Ramos (cell line): ENCODE data around the gene OR2J2.
"Not testable (repeated sequence)": the region's sequence is repeated elsewhere in the genome, so short reads cannot be mapped to it uniquely, and the experiment has no call there.

Experiments used
- in situ Hi-C: fragments of 300-500 bp; cut with MboI; formaldehyde crosslinking; loops from one replicate; pipeline ENCODE4 v1.14.3; 2022; ENCODE audit warnings: low sequenced_read_pairs; ENCODE audit not compliant: unreplicated experiment

Gene OR2J2

DNA sequence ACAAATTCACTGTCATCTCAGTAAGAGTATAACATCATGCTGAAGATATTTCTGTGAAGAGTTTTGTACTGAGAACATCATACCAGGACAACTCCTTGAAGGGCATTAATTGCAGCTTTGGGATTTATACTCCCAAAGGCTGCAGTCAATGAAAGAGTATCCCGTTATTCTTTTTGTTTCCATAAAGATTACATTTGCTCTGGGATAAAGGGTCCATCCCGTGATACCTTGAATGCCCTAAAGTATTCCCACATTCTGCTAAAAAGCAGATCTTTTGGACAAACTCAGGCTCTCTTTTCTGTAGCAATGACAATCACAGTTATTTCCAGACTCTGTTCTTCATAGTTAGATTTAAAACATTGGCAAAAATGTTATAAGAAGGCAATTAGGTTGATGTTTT is at the start of gene OR2J2:
TSS of gene OR2J2 (plus strand) at position 301 of the 400 bp plus-strand sequence. CDS start 2,729 bp downstream, outside the sequence.
- in situ Hi-C loops = not testable (repeated sequence)

DNA sequence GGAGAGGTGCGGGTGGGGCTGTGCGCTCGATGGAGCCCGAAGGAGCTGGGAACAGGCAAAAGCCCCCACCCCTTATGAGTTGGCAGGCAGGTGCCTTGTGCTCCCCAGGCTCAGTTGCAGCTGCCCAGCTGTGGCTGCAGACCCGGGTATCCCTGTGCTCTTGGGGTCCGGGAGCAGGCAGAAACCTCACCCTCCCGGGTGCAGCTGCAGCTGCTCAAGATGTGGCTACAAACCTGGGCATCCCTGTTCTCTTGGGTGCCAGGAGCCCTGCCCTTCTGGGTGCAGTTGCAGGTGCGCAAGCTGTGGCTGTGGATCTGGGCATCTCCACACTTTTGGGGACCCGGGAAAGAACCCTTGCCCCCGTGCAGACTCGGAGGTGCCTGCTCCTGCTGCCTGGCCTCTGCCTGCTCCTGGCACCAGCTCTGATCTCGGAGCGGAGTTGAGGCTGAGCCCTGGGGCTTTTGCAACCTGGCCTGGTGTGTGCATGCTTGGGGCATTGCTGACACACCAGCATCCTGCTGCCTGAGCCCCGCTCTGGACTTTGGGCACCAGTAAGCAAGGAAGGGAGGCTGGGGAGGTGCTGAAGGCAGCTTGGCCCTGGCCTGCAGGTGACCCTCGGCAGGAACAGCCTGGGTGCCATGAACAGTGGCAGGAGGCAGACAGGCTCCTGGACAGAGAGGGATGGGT is 41.2 kb upstream of the OR2J2 start:
- in situ Hi-C loops = no loop called here

DNA sequence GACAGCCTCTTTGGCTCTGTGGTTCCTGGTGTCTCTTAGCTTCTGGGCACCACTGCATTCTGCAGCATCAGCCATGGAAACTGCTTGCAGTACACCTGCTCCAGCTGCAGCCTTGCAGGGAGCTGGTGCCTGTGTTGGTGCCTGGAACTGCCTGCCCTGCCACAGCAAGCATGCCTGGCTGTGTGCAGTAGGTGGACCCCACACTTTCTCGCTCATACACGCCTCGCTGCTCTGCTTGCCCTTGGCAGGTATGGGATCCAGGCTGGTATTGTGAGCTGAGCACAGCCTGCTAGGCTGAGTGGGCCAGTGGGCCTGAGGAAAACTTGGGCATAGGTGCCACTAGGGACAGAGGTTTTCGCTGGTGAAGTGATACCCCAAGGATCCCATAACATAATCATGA is 40.1 kb upstream of the OR2J2 start:
- in situ Hi-C loops = no loop called here

DNA sequence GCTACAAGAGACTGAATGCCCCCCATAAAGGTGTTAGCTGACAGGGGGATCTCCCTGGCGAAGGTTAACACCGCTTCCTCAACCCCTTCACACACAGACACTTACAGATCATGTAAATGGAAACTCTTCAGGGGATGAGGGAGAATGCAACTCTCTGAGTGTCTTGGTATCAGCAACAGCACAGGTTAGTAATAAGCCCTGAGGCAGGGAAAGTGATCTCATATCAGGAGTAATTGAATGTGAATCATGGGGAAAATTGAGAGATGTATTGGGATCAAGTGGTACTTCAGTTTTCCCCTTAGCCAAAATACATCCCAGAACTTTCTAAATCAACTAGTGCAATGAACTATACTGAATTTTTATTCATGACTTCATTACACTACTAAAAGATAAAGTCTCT is 39.0 kb upstream of the OR2J2 start:
- in situ Hi-C loops = no loop called here

DNA sequence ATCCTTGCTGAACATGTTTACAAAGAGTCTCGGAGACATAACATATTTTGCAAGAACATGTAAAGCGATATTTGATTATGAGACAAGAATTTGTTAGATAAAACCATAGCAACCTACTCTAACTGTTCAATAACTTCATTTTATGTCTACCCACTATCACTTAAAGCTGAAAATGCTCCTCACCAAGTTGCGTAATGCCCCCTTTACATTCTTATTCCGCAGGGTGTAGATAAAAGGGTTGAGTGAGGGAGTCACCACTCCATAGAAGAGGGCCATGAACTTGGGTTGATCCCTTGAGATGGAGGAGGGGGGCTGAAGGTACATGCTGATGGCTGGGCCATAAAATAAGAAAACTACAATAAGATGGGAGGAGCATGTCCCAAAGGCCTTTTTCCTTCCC is 33.0 kb upstream of the OR2J2 start:
- in situ Hi-C loops = no loop called here

DNA sequence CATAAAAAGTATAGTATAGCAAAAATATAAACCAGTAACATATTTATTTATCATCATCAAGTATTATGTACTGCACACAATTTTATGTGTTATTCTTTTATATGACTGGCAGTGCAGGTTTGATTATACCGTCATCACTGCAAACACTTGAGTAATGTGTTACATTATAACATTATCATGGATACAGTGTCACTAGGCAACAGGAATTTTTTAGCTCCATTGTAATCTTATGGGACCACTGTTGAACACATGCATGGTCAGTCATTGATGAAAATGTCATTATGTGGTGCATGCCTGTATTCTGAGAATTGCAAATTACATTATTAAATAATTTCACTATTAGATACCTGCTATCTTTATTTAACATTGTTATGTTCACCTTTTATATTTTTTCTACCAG is 29.1 kb upstream of the OR2J2 start:
- in situ Hi-C loops = no loop called here

DNA sequence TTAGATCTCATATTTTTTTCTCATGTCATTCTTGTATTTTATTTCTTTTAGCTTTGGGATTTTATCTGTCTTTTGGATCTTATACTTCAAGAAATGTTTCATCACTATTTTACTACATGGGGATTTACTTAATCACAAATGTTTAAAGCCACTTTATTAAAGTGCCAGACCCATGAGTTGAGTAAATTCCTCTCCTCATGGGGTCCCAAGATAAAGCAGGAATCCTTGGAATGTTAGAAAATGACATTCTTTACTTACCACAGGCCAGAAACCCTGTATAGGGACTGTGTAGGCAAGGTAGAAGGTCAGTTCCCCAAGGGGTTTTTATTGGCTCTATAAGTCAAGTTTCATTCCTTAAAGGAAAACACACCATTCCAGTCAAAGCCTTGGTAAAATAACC is 28.4 kb upstream of the OR2J2 start:
- in situ Hi-C loops = no loop called here

DNA sequence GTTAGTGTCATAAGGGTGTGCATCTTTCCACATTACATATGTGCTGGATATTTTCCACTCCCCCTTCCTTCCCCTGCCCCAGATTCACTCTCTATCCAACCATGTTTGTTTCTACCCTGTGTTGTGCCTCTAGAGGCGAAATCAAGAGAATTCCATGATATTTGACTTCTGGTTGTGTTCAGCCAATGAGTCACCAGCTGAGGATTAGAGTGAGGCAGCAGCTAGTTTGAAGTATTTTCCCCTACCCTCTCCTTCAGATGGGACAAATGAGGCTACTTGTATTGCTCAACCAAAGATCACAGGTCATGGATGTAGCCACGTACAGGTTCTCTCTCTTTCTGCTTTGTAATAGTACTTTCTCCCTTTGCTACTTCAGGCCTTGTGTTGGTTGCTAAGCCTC is 24.5 kb upstream of the OR2J2 start:
- in situ Hi-C loops = no loop called here

DNA sequence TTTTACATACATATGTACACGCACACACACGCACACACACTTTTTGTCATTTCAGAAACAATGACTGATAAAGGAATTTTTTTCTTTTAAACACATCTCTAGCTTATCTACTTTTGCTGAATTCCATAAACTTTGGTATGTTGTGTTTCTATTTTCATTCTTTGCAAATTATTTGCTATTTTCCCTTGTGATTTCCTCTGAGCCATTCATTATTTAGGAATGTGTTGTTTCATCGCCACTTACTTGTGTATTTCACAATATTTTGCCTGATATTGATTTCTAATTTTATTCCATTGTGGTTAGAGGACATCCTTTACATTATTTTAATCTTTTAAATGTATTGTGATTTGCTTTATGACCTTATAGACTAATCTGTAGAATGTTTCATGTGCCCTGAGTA is 23.6 kb upstream of the OR2J2 start:
- in situ Hi-C loops = no loop called here

DNA sequence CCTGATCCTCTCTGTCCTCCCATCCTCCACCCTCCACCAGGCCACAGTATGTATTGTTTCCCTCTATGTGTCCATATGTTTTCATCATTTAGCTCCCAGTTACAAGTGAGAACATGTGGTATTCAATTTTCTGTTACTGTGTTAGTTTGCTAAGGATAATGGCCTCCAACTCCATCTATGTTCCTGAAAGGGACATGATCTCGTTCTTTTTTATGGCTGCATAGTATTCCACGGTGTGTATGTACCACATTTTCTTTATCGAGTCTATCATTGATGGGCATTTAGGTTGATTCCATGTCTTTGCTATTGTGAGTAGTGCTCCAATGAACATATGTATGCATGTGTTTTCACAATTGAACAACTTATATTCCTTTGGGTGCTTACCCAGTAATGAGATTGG is 21.3 kb upstream of the OR2J2 start:
- in situ Hi-C loops = not testable (repeated sequence)

DNA sequence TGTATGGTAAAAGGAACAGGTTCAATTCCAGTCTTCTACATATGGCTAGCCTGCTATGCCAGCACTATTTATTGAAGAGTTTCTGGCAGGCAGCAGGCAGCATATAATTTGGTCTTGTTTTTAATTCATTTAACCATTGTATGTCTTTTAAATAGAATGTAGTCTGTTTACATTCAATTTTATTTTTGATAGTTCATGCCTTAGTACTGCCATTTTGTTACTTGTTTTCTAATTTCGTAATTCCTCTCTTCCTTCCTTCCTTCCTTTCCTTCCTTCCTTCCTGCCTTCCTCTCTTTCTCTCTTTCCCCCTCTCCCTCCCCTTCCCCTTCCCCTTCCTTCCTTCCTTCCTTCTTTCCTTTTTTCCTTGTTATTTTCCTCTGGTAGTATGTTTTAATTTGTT is 17.6 kb upstream of the OR2J2 start:
- in situ Hi-C loops = no loop called here

DNA sequence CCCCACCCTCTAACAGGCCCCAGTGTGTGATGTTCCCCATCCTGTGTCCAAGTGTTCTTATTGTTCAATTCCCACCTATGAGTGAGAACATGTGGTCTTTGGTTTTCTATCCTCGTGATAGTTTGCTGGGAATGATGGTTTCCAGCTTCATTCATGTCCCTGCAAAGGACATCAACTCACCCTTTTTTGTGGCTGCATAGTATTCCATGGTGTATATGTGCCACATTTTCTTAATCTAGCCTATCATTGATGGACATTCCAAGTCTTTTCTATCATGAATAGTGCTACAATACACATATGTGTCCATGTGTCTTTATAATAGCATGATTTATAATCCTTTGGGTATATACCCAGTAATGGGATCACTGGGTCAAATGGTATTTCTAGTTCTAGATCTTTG is 15.5 kb upstream of the OR2J2 start:
- in situ Hi-C loops = not testable (repeated sequence)

DNA sequence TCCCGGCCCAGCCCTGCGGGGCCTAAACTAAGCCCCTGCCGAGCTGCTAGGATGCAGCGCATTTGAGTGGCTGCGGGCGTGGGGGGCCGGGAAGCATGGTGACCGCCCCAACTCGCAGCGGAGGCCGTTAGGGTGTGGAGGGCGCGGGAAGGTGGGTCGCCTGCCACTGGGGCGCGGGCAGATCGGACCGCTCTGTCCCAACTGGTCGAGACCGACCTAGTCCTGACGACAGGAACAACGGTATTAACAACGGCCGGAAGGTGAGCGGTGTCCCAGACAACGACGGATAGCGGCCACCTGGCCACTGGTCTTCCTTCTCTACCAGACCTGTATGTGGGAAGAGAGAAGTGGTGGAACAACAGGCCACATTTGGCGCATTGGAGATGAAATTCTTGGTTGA is 10.8 kb upstream of the OR2J2 start:
- in situ Hi-C loops = not testable (repeated sequence)

DNA sequence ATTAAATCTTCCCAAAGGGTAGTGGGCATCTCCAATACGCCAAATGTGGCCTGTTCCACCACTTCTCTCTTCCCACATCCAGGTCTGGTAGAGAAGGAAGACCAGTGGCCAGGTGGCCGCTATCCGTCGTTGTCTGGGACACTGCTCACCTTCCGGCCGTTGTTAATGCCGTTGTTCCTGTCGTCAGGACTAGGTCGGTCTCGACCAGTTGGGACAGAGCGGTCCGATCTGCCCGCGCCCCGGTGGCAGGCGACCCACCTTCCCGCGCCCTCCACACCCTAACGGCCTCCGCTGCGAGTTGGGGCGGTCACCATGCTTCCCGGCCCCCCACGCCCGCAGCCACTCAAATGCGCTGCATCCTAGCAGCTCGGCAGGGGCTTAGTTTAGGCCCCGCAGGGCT is 5.1 kb upstream of the OR2J2 start:
- in situ Hi-C loops = not testable (repeated sequence)

DNA sequence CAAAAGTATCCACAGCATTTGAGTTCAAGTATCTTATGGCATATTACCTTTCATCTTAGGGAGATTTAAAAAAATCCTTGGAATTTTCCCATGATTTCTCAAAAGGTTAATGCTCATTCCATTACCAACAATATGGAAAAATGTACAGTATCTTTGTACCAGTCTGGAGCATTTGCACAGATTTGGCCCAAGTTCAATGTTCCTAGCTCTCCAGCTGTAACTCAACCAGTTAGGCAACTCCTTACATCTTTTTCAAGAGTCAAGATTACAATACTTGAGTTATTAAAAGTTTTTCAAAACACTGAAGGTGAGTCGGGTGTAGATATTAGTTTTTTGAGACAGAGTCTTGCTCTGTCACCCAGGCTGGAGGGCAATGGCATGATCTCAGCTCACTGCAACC is 1.0 kb downstream of the OR2J2 start:
- in situ Hi-C loops = no loop called here

DNA sequence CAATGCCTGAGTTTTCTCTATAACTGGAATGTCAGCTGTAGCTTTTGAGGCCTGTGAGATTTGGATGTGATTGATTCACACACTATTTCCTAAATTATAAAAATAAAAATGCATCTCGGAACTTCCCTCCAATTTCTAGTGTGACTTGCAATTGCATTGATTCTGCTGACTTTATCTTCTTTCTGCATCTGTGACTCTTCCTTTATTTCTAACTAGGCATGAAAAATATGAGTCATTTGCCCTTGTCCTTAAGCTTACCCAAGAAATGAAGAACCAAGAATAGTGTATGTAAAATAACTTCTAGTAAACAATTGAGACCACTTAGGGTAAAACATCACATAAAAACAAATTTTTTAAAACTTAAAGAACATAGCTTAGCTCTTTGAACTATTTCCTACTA is 12.9 kb downstream of the OR2J2 start:
- in situ Hi-C loops = no loop called here

DNA sequence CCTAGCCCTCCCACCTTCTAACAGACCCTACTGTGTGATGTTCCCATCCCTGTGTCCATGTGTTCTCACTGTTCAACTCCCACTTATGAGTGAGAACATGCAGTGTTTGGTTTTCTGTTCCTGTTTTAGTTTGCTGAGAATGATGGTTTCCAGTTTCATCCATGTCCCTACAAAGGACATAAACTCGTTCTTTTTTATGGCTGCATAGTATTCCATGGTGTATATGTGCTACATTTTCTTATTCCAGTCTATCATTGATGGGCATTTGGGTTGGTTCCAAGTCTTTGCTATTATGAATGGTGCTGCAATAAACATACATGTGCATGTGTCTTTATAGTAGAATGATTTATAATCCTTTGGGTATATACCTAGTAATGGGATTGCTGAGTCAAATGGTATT is 18.0 kb downstream of the OR2J2 start:
- in situ Hi-C loops = not testable (repeated sequence)

DNA sequence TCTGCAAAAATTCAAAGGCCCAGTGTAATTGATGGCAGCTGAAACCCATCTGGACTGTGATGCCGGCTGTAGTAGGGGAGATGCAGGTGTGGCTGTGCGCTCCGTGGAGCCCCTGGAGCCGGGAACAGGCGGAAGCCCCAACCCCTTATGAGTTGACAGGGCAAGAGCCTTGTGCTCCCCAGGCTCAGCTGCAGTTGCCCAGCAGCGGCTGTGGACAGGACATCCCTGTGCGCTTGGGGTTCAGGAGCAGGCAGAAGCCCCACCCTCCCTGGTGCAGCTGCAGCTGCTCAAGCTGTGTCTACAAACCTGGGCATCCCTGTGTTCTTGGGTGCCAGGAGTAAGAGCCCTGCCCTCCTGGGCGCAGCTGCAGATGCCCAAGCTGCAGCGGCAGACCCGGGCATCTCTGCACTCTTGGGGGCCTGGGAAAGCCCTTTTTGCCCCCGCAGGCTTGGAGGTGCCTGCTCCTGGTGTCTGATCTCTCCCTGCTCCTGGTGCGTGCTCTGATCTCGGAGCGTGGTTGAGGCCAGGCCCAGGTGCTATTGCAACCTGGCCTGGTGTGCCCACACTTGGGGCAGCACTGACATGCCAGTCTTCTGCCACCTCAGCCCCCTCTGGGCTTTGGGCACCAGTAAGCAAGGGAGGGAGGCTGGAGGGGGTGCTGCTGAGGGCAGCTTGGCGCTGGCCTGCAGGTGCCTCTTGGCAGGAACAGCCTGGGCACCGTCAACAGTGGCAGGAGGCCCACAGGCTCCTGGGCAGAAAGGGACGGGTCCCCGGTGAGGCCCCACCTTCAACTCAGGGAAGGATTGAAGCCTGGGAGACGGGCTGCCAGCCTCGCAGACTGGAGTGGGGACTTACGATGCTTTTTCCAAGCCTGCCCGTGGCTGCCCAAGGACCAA is 30.3 kb downstream of the OR2J2 start:
- in situ Hi-C loops = no loop called here

DNA sequence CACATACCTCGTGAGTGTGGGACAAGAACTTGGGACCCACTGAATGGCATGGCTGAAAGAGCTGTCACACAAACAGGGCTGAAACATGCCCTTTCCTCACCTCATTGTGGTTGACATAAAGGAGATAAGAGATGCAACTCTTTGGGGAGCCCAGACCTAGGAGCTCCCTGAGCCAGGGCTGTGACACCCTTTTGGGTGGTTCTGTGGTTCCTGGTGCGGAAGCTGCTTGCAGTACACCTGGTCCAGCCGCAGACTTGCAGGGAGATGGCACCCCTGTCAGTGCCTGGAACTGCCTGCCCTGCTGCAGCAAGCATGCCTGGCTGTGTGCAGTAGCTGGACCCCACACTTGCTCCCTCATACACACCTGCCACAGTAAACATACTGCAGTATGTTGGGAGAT is 31.3 kb downstream of the OR2J2 start:
- in situ Hi-C loops = no loop called here

DNA sequence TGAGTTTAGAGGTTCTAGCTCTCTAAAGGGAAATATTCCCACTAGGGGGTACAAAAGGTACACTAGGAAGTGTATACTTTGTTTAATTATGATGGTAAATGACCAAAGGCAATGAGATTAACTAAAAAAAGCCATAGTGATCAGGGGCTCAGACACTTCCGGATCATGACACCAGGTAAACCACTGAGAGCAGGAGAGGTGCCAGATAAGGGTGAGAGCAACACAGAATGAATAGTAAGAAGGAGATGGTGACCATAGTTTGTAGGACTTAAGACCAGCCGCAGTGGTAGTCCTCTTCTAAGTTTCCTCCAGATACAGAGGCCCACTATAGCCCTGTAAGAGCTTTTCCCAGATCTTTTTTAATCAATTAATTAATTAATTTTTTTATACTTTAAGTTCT is 40.8 kb downstream of the OR2J2 start:
- in situ Hi-C loops = no loop called here

DNA sequence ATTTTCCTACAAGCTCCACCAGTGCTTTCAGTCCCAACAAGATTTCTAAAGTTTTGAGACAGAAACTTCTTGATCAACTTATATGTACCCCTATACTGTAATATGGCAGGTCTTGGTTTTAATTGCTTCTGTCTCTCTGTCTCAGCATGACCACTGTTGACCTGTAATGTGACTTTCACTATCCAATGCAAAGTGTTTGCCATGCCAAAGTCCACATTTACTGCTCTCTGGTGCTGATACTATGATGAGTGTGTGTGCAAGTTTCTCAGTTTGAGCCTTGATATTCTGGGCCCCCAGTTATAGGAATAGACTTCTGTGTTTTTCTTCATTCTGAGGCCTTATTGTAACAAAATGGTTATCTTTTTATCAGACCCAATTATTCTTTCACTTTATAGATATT is 45.8 kb downstream of the OR2J2 start:
- in situ Hi-C loops = no loop called here

DNA sequence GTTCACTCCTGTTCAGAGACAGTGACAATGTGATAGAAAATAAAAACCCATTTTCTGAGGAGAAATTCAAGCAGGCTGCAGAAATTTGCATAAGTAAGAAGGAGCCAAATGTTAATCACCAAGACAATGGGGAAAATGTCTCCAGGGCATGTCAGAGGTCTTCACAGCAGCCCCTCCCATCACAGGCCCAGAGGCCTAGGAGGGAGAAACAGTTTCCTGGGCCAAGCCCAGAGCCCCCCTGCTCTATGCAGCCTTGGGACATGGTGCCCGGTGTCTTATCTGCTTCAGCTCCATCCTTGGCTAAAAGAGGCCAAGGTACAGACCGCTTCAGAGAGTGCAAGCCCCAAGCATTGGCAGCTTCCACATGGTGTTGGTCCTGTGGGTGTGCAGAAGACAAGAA is 46.5 kb downstream of the OR2J2 start:
- in situ Hi-C loops = not testable (repeated sequence)
